NT2/D1 (cell line): Measurements from ENCODE around the gene GTF2A2.

Experiments used
- SUZ12 ChIP-seq: IDR thresholded peaks from 2 replicates; pipeline ENCODE4 v1.6.1; 2011; ENCODE audit not compliant: insufficient read length, insufficient read depth; ENCODE audit errors: extremely low read depth
- YY1 ChIP-seq: IDR thresholded peaks from 2 replicates; pipeline ENCODE4 v1.6.1; 2011; ENCODE audit not compliant: insufficient read length, insufficient read depth
- ZNF274 ChIP-seq: IDR thresholded peaks from 2 replicates; pipeline ENCODE4 v1.6.1; 2011; ENCODE audit warnings: mild to moderate bottlenecking, low read depth, low read length

- TF ChIP-seq SUZ12 (no peak), ZNF274 (no peak), YY1 (no peak)
These were observed 2.1 kb upstream of the GTF2A2 start for GRCh38 chr15:59659366-59659765.
